Tibial nerve (tissue), 4 donors: ENCODE data around the gene C11orf68.

Source experiments
- EP300 ChIP-seq, 2 donors: sonication (generic); formaldehyde crosslinking; IDR thresholded peaks; one replicate each; pipeline ENCODE4 v1.6.1; 2017; ENCODE audit warnings: antibody characterized with exemption in 2 of 2, mild to moderate bottlenecking in 1 of 2
- TF ChIP-seq, protein P1 (sequence below), 5 experiments: fragments of 200-600 bp in 3 of 5; fragments of 450-650 bp in 2 of 5; sonication (generic) in 3 of 5; IDR thresholded peaks; one replicate each; pipeline ENCODE4 v1.5.1; 2016 to 2019; ENCODE audit warnings: antibody characterized with exemption in 5 of 5, mild to moderate bottlenecking in 3 of 5, moderate library complexity in 2 of 5

DNA sequence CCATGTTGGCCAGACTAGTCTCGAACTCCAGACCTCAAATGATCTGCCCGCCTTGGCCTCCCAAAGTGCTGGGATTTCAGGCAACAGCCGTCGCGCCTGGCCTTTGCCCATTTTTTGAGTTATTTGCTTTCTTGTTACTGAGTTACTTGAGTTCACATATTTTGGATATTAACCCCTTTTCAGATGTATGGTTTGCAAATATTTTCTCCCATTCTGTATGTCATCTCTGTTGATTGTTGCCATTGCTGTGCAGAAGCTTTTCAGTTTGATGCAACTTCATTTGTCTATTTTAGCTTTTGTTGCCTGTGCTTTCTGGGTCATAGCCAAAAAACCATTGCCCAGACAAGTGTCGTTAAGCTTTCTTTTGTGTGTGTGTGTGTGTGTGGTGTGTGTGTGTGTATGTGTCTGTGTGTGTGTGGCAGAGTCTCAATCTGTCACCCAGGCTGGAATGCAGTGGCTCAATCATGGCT, 33.2 kb upstream of the C11orf68 start:
- TF ChIP-seq, protein P1, sequence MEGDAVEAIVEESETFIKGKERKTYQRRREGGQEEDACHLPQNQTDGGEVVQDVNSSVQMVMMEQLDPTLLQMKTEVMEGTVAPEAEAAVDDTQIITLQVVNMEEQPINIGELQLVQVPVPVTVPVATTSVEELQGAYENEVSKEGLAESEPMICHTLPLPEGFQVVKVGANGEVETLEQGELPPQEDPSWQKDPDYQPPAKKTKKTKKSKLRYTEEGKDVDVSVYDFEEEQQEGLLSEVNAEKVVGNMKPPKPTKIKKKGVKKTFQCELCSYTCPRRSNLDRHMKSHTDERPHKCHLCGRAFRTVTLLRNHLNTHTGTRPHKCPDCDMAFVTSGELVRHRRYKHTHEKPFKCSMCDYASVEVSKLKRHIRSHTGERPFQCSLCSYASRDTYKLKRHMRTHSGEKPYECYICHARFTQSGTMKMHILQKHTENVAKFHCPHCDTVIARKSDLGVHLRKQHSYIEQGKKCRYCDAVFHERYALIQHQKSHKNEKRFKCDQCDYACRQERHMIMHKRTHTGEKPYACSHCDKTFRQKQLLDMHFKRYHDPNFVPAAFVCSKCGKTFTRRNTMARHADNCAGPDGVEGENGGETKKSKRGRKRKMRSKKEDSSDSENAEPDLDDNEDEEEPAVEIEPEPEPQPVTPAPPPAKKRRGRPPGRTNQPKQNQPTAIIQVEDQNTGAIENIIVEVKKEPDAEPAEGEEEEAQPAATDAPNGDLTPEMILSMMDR (IDR thresholded peaks at IDR 0.05): no peak
- TF ChIP-seq EP300 (IDR thresholded peaks at IDR 0.05): no peak
